ENCODE data around the gene POGLUT2.

DNA sequence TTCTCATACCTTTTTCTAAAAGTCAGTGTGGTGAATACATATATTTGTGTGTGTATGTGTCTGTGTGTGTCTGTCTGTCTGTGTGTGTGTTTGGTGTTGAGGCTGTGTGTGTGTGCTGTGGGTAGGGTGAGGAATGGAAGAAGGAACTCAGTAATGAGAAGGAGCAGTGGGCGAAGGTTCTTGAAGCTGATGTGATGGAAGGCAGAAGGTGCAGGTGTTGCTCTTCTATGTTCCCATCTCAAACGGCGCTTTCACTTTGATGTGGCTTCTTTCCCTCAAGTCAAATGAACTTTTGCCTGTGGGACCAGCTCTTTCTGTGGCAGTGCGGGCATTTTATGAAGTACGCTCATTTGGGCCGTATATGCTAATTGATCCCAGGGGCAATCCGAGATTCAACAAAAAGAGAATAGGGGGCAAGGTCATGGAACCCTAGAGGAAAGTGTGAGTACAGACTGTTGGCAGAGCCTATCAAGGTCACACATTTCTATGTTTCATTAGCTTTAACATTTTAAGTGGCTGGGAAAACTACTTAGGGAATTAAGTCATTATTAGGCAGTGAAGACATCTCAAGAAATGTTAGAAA, 15.3 kb upstream of the POGLUT2 start:
- TF ChIP-seq, protein P1, sequence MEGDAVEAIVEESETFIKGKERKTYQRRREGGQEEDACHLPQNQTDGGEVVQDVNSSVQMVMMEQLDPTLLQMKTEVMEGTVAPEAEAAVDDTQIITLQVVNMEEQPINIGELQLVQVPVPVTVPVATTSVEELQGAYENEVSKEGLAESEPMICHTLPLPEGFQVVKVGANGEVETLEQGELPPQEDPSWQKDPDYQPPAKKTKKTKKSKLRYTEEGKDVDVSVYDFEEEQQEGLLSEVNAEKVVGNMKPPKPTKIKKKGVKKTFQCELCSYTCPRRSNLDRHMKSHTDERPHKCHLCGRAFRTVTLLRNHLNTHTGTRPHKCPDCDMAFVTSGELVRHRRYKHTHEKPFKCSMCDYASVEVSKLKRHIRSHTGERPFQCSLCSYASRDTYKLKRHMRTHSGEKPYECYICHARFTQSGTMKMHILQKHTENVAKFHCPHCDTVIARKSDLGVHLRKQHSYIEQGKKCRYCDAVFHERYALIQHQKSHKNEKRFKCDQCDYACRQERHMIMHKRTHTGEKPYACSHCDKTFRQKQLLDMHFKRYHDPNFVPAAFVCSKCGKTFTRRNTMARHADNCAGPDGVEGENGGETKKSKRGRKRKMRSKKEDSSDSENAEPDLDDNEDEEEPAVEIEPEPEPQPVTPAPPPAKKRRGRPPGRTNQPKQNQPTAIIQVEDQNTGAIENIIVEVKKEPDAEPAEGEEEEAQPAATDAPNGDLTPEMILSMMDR (IDR thresholded peaks at IDR 0.05) = no peak
- TF ChIP-seq POLR2A (IDR thresholded peaks at IDR 0.05) (no peak), POLR2AphosphoS5 (IDR thresholded peaks at IDR 0.05) (no peak)

Data from transverse colon (tissue), 4 donors.